ENCODE data around the gene RAD18.

GRCh38 chr3:8931342-8931741, 31.9 kb downstream of the RAD18 start:
- TF ChIP-seq CTCF (IDR thresholded peaks at IDR 0.05) (no peak), EZH2phosphoT487 (IDR thresholded peaks at IDR 0.05; ENCODE audit: borderline replicate concordance, low read depth) (no peak), MAX (IDR thresholded peaks at IDR 0.05; ENCODE audit: low read depth) (no peak), RXRA (IDR thresholded peaks at IDR 0.05; ENCODE audit: borderline replicate concordance, low read depth) (no peak), POLR2AphosphoS5 (IDR thresholded peaks at IDR 0.05; ENCODE audit: low read depth, low read length) (no peak), EP300 (IDR thresholded peaks at IDR 0.05; ENCODE audit: borderline replicate concordance in 1 of 2, low read depth in 1 of 2, low read length in 1 of 2) (no peak), TCF12 (IDR thresholded peaks at IDR 0.05) (no peak), RAD21 (IDR thresholded peaks at IDR 0.05; ENCODE audit: low read length) (no peak), JUND (IDR thresholded peaks at IDR 0.05) (no peak), SMC3 (IDR thresholded peaks at IDR 0.05; ENCODE audit: low read depth, low read length) (no peak)
- TF ChIP-seq, protein P1, sequence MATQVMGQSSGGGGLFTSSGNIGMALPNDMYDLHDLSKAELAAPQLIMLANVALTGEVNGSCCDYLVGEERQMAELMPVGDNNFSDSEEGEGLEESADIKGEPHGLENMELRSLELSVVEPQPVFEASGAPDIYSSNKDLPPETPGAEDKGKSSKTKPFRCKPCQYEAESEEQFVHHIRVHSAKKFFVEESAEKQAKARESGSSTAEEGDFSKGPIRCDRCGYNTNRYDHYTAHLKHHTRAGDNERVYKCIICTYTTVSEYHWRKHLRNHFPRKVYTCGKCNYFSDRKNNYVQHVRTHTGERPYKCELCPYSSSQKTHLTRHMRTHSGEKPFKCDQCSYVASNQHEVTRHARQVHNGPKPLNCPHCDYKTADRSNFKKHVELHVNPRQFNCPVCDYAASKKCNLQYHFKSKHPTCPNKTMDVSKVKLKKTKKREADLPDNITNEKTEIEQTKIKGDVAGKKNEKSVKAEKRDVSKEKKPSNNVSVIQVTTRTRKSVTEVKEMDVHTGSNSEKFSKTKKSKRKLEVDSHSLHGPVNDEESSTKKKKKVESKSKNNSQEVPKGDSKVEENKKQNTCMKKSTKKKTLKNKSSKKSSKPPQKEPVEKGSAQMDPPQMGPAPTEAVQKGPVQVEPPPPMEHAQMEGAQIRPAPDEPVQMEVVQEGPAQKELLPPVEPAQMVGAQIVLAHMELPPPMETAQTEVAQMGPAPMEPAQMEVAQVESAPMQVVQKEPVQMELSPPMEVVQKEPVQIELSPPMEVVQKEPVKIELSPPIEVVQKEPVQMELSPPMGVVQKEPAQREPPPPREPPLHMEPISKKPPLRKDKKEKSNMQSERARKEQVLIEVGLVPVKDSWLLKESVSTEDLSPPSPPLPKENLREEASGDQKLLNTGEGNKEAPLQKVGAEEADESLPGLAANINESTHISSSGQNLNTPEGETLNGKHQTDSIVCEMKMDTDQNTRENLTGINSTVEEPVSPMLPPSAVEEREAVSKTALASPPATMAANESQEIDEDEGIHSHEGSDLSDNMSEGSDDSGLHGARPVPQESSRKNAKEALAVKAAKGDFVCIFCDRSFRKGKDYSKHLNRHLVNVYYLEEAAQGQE (IDR thresholded peaks at IDR 0.05; ENCODE audit: low read depth, low read length) = no peak

All from SK-N-SH (cell line).